CD1c-positive myeloid dendritic cell (primary cell): Measurements from ENCODE around the gene EIF2S2.
A peak's percentile ranks its signal among the peaks of the same experiment; 100 is the strongest.

Experiments
- DNase-seq: peaks from one replicate; pipeline ENCODE4 v3.0.0-alpha.2; 2016; ENCODE audit errors: extremely low spot score

The EIF2S2 gene

DNA sequence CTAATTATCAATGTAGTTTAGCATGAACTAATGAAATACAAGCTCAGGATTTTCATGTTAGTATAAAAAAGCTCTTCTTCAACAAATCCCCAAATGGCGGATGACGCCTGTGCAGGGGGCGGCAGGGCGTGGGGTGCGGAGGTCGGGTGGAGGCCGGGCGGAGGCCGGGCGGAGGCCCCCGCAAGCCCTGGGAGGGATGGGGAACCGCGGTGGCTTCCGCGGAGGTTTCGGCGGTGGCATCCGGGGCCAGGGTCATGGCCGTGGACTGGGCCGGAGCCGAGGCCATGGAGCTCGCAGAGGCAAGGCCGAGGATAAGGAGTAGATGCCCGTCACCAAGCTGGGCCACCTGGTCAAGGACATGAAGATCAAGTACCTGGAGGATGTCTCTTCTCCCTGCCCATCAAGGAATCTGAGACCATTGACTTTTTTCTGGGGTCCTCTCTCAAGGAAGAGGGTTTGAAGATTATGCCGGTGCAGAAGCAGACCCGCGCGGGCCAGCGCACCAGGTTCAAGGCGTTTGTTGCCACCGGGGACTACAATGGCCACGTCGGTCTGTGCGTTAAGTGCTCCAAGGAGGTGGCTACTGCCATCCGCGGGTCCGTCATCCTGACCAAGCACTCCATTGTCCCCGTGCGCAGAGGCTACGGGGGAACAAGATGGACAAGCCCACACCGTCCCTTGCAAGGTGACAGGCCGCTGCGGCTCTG lies 10.4 kb upstream of the EIF2S2 start:
- DNase-seq: no peak

DNA sequence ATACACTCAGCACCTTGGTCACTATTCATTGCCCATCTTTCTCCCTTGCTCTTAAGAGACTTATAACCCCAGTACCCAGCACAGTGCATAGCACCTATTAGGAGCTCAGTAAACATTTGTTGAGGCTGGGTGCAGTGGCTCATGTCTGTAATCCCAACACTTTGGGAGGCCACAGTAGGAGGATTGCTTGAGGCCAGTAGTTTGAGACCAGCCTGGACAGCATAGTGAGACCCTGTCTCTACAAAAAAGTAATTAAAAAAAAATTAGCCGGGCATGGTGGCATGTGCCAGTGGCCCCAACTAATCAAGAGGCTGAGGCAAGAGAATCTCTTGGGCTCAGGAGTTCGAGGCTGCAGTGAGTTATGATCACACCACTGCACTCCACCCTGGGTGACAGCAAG lies 8.2 kb upstream of the EIF2S2 start:
- DNase-seq: no peak

DNA sequence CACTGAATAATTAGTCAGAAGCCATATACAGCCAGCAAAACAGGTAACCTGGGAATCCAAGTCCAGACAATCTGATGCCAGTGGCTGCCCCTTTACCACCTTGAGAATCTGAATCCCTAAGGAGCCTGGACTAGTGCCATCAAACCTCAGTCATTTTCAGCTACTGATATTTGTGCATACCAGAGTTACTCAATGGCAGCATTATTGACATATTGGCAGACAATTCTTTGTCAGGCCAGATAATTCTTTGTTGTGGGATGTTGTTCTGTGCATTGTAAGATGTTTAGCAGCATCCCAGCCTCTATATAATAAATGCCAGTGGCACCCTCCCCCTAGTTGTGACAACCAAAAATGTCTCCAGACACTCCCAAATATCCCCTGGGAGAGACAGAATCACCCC lies 3.2 kb upstream of the EIF2S2 start:
- no peak for DNase-seq

DNA sequence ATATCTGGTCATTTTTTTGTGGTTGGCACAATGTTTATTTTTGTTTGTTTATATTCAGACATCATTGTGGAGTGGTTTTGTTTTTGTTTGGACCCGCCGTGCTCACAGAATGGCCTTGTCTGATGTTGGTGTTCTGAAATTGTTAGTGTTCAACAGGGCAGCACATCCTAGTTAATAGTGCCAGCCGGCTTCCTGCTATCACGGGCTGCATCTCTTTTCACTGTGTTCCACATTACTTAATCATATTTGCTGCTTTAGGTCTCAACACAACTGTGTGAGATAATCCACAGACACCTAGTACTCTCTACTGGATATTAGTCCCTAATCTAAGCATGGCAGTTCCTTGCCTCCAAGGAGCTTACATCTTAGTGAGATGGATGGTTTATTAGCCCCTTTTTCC lies 2.8 kb upstream of the EIF2S2 start:
- DNase-seq: no peak

DNA sequence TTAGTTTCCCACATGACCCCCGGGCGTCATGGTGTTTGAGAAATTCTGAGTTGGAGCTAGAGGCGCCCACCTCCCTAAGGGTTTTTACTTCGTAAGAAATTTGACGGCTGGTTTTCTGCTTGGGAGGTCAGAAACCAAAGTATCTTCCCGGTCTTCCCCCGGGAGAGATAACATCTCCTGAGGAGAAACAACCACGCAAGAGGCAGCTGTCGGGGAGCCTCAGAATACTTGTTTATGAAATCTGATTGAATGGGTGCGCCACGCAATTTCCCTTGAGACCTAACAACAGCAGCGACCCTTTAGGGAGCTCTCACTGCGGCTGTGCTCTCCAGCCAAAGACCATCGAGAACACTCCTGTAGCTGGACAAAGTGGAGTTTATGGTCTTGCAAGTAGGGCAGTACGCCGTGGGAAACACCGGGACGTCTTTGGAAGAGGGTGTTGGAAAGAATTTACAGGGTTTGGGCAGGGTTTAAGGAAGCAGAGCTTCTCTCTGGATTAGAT lies 608 bp upstream of the EIF2S2 start:
- peak; percentile 32 for DNase-seq

DNA sequence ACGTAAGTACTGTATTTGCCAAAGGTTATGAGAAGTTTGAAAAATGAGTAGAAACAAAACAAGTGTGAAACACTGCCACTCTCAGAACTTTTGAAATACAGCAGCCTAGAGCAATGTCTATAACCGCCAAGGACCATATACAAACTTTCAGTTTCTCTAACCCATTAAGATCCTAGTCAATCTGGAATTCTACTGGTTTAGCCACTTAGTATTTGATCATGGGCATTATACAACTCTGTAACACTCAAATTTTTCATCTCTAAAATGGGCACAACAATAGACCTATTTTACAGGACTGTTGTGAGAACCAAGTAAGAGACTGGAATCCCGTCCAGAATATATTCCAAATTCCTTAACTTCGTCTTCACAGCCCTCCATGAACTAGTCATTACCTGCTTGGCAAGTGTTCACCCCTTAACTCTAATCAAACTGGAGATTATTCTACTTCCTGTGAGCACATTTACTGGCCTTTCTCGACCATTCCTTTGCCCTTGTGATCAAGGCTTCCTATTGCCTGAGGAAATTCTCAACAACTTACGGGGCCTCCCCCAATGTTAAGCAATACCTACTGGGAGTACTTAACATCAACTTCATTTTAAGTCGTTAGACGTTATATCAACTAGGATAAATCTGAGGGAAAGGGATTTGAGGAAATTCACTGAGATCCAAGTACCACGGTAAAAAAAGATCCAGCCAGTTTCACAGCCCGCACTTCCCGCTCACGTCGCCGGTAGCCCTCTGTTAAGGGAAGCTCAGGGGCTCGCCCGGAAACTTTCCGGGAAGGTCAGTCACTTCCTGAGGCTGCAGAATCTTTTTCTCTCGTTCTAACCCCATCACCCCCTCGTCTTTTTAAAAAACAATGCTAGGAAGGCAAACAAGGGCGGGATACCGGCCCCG lies 1.1 kb downstream of the EIF2S2 start:
- DNase-seq: peak; percentile 41

DNA sequence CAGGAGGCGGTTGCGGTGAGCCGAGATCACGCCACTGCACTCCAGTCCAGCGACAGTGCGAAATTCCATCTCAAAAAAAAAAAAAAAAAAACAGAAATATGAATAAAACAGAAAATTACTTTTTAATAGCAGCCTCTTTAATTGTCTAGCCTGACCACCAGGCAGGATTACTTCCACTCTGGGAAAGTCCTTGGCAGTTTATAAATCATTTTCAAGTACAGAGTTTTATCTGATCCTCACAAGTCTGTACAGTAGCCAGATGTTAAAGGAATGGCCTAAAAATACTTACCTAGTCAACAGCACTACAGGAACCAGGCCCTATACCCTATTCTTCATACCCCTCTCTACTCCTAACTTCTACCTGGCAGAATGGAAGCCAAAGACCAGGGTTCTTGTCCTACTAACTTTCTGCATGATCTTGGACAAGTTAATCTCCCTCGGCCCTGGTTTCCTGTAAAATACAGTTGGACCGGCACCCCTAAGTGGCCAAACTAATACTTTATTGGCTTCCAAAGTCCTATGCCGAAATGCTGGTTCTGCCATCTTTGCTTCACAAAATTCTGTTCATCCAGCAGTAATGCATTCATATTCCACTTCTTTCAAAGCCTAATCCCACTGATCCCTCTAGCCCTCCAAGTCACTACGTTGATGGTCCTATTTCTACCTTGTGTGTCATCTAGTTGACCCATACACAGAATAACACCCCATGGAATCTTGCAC lies 1.9 kb downstream of the EIF2S2 start:
- DNase-seq: no peak

DNA sequence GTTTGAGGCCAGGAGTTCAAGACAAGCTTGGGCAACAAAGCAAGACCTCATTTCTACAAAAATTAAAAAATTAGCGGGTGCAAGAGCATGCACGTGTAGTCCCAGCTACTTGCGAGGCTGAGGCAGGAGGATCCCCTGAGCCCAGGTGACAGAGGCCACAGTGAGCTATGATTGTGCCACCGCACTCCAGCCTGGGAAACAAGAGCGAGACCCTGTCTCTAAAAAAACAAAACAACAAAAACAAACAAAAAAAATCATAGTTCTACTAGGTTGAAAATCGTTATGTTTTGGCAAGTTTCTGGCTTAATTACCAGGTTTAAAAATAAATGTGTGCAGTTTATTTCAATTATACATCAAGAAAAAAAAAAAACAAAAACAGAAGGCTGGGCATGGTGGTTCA lies 2.6 kb downstream of the EIF2S2 start:
- DNase-seq: no peak

DNA sequence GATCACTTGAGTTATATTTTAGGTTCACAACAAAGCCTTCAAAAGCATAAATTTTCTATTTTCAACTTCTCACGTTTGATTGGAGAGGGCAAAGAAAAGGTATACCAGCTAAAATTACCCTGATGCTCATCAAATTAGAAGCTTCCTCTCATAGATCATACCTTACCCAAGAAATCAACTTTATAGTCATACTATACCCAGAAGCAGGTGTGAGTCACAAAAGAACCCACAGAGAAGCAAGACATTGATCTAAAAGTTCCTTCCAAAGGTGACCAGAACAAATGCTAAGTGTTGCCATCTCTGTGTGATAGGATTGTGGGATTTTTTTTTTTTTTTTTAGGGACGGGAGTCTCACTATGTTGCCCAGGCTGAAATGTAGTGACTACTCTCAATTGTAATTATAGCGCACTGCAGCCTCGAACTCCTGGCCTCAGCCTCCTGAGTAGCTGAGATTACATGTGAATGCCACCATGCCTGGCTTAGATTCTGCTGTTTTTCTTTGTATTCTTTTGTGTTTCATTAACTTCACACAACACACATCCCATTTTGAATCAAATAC lies 3.3 kb downstream of the EIF2S2 start:
- no peak for DNase-seq

DNA sequence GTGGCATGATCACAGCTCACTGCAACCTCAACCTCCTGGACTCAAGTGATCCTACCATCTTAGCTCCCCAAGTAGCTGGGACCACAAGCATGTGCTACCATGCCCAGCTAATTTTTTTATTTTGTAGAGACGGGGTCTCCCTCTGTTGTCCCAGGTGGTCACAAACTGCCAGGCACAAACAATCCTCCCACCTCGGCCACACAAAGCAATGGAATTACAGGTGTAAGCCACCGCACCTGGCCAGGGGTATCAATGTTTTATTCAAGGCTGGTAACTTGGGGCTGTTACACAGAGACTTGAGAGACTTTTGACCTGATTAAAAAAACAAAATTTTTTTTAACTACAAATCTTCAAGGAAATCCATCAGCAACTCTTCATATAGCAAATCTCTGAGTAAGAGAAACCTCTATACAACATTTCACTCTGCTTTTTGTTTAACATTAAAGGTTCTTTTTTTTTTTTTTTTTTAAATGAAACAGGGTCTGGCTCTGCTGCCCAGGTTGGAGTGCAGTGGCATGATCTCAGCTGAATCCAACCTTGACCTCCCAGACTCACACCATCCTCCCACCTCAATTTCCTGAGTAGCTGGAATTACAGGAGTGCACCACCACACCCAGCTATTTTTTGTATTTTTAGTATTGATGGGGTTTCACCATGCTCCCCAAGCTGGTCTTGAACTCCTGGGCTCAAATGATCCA lies 5.9 kb downstream of the EIF2S2 start:
- DNase-seq: no peak

DNA sequence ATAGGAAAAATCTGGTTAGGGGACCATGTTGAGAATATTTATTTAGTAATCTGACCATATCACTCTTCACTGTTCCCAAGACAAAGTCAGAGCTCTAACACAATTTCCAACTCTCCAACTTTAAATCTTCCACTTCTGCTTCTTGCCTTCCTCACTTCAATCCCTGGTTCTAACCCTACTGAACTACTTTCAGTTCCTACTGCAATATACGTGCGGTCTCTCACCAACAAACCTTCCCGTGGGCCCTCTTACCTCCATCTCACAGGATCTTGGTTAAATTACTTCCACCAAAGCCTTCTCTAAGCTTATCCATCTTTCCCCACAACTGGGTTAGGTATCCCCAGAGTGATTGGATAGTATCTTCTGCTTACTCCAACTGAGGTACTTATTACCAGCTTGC lies 8.0 kb downstream of the EIF2S2 start:
- peak; percentile 8 for DNase-seq

DNA sequence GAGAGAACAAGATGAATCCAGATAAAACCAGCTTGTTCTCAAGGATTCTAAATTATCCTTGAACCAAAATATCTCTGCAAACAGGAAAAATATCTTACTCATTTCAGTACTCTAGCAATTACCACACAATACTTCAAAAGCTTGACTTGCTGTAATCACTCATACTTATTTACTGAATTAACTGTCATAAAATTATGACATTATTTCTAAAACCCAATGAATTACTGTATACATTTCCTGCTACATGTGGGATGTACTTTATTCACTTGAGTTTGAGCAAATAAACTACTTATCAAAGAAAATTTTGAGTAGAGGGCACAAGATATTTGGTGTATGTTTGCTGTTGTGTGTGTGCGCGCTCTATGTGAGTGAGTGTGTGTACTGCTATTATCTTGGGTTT lies 9.7 kb downstream of the EIF2S2 start:
- DNase-seq: no peak

DNA sequence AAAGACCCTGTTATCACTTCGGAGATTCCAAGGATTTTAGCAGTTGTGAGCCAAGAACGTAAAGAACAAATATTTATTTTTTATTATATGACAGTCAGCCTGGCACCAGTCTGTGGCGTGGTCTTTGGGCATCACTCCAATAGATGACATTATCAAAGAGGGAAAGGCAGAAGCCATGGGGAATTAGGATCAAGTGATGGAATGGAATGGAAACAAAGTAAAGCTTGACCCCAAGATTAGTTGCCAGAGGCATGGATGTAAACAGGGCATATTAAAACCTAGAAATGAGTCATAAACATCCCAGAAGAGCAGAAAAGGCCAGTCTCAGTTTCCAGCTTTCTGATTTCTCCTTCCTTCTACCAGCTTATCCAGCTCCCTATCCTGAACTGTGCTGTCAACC lies 11.5 kb downstream of the EIF2S2 start:
- no peak for DNase-seq

DNA sequence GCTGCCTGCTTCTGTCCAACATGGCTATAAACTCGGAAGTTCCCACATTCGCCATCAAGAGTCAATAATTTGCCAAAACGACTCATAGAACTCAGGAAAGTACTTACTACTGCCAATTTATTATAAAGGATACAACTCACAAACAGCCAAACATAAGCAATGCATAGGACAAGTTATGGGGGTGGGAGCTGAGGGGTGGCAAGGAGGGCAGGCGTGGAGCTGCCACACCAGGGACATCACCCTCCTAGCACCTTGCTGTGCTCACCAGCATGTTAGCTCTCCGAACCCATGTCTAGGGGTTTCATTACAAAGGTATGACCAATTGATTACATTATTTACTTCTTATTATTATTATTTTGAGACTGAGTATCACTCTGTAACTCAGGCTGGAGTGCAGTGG lies 12.4 kb downstream of the EIF2S2 start:
- no peak for DNase-seq

DNA sequence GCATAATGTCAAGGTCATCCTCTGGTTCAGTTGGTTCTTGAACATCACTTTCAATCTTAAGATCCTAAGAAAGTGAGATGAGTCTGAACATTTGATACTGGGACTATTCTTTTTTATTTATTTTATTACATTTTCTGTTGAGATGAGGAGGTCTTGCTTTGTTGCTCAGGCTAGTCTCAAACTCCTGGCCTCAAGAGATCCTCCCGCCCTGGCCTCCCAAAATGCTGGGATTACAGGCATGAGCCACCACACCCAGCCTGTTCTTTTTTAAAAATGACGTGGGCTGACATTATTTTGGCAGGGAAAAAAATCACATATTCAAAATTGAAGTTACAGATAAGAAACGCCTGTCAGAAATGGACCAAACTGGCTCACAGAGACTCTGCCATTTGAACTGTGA lies 13.5 kb downstream of the EIF2S2 start:
- no peak for DNase-seq

DNA sequence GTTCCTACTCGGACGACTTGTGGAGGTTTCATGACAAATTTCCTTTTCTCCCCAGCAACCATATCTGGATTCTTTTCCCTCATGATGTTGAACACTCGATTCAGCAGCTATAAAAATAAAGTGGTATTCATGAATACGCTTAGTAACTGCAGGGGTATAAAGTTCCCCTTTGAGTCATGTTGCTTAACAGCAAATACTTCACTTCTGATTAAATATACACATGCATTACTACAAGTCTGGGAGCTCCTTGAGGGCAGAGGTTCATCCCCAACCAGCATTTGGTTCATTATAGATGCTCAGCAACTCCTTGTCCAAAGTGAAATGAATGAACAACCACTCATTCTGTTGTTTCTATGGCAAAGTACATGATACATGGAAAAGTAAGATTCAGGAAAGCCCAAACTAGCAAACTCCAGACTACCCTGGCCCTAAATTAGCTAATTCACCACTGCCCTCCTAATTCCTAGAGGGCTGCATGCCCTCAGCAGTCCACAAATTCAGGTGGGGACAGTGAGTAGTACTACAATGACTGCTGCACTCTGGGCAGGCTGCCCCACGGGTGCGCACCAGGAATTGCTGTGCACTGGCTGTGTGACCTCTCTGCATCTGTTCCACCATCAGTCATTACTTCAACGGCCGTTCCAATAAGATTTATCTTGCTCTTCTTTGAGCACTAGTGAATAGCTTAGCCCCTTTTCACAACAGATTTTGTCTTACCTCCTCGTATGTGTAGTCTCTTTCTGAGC lies 15.2 kb downstream of the EIF2S2 start:
- no peak for DNase-seq

DNA sequence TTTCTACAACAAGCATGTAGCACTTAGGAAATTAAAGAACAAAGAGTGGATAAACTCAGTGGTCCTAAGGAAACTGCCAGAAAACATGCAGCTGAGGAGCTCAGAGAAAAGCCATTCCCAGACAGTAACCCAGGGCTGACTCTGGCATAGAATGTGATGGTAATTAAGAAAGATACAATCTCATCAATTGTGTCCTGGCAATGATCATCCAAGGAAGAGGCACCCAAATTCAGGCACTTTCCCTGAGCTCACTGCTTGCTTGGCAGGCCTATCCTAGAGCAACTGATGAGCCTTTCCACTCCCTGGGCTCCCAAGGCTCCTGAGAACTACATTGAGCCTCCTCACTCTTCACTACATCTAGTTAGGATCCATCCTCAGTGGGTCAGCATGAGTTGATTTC lies 16.2 kb downstream of the EIF2S2 start:
- no peak for DNase-seq

DNA sequence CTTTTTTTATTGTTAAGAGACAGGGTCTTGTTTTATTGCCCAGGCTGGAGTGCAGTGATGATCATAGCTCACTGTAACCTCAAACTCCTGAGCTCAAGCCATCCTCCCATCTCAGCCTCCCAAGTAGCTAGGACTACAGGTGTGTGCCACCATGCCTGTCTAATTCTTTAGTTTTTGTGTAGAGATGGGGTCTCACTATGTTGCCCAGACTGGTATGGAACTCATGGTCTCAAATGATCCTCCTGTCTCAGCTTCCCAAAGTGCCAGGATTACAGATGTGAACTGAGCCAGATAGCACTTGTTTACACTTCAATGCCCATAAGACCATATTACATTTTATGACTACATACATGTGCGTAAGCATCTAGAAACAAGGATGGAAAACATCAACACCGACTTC lies 18.1 kb downstream of the EIF2S2 start:
- DNase-seq: no peak

DNA sequence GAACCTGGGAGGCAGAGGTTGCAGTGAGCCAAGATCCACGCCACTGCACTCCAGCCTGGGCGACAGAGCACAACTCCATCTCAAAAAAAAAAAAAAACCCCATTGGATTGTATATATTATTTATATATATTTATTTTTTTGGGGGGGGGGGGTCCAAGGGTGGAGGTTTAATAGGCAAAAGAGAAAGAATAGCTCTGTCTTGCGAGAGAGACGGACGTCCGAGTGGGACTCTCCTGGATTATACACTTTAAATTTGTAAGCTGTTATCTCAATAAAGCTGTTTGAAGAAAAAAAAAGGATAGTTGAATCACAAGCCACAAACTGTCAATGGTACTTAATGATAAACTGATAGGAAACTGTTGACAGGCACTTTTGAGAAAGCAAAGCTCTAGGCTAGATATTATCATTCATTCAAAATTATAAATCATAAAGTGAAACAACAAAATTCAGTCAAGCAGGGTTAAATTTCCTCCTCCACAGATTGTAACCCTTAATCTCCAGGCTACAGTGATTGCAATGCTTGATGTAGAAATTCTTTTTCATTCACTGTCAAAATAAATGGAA lies 20.3 kb downstream of the EIF2S2 start:
- DNase-seq: no peak

DNA sequence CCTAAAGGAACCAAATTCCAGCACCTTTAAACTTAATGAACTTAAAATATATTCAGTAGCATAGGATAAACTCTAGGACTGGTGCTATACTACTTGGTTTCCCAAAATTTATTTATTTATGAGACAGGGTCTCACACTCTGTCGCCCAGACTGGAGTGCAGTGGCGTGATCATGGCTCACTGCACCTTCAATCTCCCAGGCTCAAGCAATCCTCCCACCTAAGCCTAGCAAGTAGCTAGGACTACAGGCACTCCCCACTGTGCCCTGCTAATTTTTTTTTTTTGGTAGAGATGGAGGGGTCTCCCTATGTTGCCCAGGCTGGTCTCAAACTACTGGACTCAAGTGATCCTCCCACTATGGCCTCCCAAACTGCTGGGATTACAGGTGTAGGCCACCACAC lies 21.4 kb downstream of the EIF2S2 start:
- no peak for DNase-seq
